ENCODE measurements around the gene PGM5. TPM values are rescaled to one million over a fixed set of nuclear protein-coding genes. Genes with fewer than 3 reads are reported as not detected.

PGM5 gene
- total RNA-seq, 1 experiment from 2014 or later: 0.15 TPM

- Histone ChIP-seq H3K27ac (ENCODE audit: low read depth, low read length) (no peak overlapping the region), H3K4me1 (ENCODE audit: control insufficient read depth in 1 of 2, insufficient read depth in 2 of 2, low read length in 2 of 2) (no peaks in the 10 kb centered on the region), H3K27me3 (ENCODE audit: insufficient read depth, low read length) (peaks cover 10% of the 10 kb centered on the region), H4K20me1 (ENCODE audit: insufficient read depth) (no peaks in the 10 kb centered on the region), H2AFZ (ENCODE audit: low read depth, low read length, poor library complexity, severe bottlenecking) (no peak overlapping the region), H3K9me3 (ENCODE audit: control insufficient read depth in 1 of 2, insufficient read depth in 1 of 2, low read depth in 1 of 2, low read length in 2 of 2) (no peaks in the 10 kb centered on the region), H3K36me3 (ENCODE audit: control insufficient read depth in 1 of 2, insufficient read depth in 2 of 2, low read length in 2 of 2) (no peaks in the 10 kb centered on the region), H3K4me2 (ENCODE audit: low read length) (no peak overlapping the region), H3K9me2 (ENCODE audit: insufficient read depth) (no peaks in the 10 kb centered on the region), H3K9ac (ENCODE audit: low read length) (no peak overlapping the region), H3K4me3 (replicated peaks in 1 of 2; ENCODE audit: low read depth in 1 of 2, low read length in 2 of 2) (no peak overlapping the region), H3K79me2 (ENCODE audit: insufficient read depth, low read length) (no peaks in the 10 kb centered on the region)
- ChIA-PET POLR2A (no interaction called here), RAD21 (ENCODE audit: low non-redundant PET in 1 of 2, low total read pairs in 2 of 2, uncharacterized antibody in 2 of 2, unreplicated experiment in 2 of 2) (no interaction called here), CTCF (no interaction called here)
- no TSS peak for BruUV-seq (replicated peaks)
- DNase-seq (ENCODE audit: low read depth, low spot score) (no peak), ATAC-seq (no peak)
- intact Hi-C loops (cut with micrococcal nuclease): no loop called here
- no peak for TF ChIP-seq RAD21 (IDR thresholded peaks at IDR 0.05; ENCODE audit: low read depth)
- no peak for TF ChIP-seq ZFX (IDR thresholded peaks at IDR 0.05)
- TF ChIP-seq MAX (IDR thresholded peaks at IDR 0.05): no peak
- TF ChIP-seq CEBPB (IDR thresholded peaks at IDR 0.05; ENCODE audit: low read depth): no peak
- TF ChIP-seq POLR2AphosphoS5 (IDR thresholded peaks at IDR 0.05; ENCODE audit: low read depth, low read length): no peak
- no peak for TF ChIP-seq ZBTB33 (IDR thresholded peaks at IDR 0.05; ENCODE audit: extremely low read depth, insufficient replicate concordance, low read length)
Observed at GRCh38 chr9:68546596-68547390, 190.4 kb downstream of the PGM5 start.

DNA sequence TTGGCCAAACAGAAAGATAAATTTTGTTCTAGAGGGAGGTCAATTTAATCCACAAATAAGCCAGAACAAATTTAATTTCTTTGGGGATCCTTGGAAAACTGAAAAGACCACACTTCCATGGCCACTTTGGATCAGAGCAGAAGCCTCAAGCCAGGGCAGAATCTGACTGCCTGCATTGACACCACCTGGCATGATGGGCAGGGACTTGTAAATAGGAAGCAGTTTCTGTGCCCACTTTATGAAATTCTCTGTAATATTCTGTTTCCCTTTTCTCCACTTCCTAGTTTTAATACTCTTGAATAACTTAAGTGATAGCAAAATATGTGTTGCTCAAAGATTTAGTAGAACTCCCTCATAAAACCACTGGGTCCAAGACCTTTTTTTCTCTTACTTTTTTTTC, 191.0 kb downstream of the PGM5 start:
- Histone ChIP-seq H3K9me3 (ENCODE audit: control insufficient read depth in 1 of 2, insufficient read depth in 1 of 2, low read depth in 1 of 2, low read length in 2 of 2) (no peaks in the 10 kb centered on the region), H3K9me2 (ENCODE audit: insufficient read depth) (no peaks in the 10 kb centered on the region), H3K4me1 (ENCODE audit: control insufficient read depth in 1 of 2, insufficient read depth in 2 of 2, low read length in 2 of 2) (no peaks in the 10 kb centered on the region), H3K27me3 (ENCODE audit: insufficient read depth, low read length) (peaks cover 10% of the 10 kb centered on the region), H3K36me3 (ENCODE audit: control insufficient read depth in 1 of 2, insufficient read depth in 2 of 2, low read length in 2 of 2) (no peaks in the 10 kb centered on the region), H4K20me1 (ENCODE audit: insufficient read depth) (no peaks in the 10 kb centered on the region), H3K4me2 (ENCODE audit: low read length) (no peak overlapping the region), H2AFZ (ENCODE audit: low read depth, low read length, poor library complexity, severe bottlenecking) (no peak overlapping the region), H3K27ac (ENCODE audit: low read depth, low read length) (no peak overlapping the region), H3K79me2 (ENCODE audit: insufficient read depth, low read length) (no peaks in the 10 kb centered on the region), H3K4me3 (replicated peaks in 1 of 2; ENCODE audit: low read depth in 1 of 2, low read length in 2 of 2) (no peak overlapping the region), H3K9ac (ENCODE audit: low read length) (no peak overlapping the region)
- POLR2A ChIA-PET: no interaction called here
- DNase-seq (ENCODE audit: low read depth, low spot score) (no peak), ATAC-seq (no peak)
- CTCF ChIA-PET: no interaction called here
- RAD21 ChIA-PET (ENCODE audit: low non-redundant PET in 1 of 2, low total read pairs in 2 of 2, uncharacterized antibody in 2 of 2, unreplicated experiment in 2 of 2): no interaction called here
- BruUV-seq (replicated peaks): no TSS peak
- intact Hi-C loops (cut with micrococcal nuclease): no loop called here
- TF ChIP-seq SP1 (IDR thresholded peaks at IDR 0.05; ENCODE audit: low read depth) (no peak), CBX3 (IDR thresholded peaks at IDR 0.05; ENCODE audit: low read depth) (no peak), SIN3A (IDR thresholded peaks at IDR 0.05; ENCODE audit: low read depth) (no peak), TCF7L2 (IDR thresholded peaks at IDR 0.05; ENCODE audit: borderline replicate concordance, extremely low read depth, insufficient read depth, insufficient read length) (no peak), ZFX (IDR thresholded peaks at IDR 0.05) (no peak), ATF3 (IDR thresholded peaks at IDR 0.05) (no peak), POLR2AphosphoS5 (IDR thresholded peaks at IDR 0.05; ENCODE audit: low read depth, low read length) (no peak), POLR2A (IDR thresholded peaks at IDR 0.05; ENCODE audit: borderline replicate concordance, extremely low read depth, insufficient read depth, insufficient read length) (no peak), MAX (IDR thresholded peaks at IDR 0.05) (no peak), RAD21 (IDR thresholded peaks at IDR 0.05; ENCODE audit: low read depth) (no peak), ZBTB33 (IDR thresholded peaks at IDR 0.05; ENCODE audit: extremely low read depth, insufficient replicate concordance, low read length) (no peak)
